ENCODE data around the gene RPS6KC1. TPM values are rescaled to one million over a fixed set of nuclear protein-coding genes. Genes with fewer than 3 reads are reported as not detected.

Gene RPS6KC1
- total and polyA plus RNA-seq, 7 donors: 3.9 to 37.4 (median 23.1) TPM

- Histone ChIP-seq H3K4me1 (no peaks in the 10 kb centered on the region), H3K27ac (no peak overlapping the region), H3K36me3 (peaks cover 0 to 13% (median 0%) of the 10 kb centered on the region in 4 donors), H3K9me3 (no peaks in the 10 kb centered on the region), H3K27me3 (no peaks in the 10 kb centered on the region), H3K4me3 (no peak overlapping the region)
- no peak for DNase-seq
- intact Hi-C loops (cut with DNase I): no loop called here
- TF ChIP-seq CTCF (IDR thresholded peaks at IDR 0.05) (no peak), POLR2AphosphoS5 (IDR thresholded peaks at IDR 0.05) (no peak), EP300 (IDR thresholded peaks at IDR 0.05) (no peak), POLR2A (IDR thresholded peaks at IDR 0.05) (no peak)
Measured at GRCh38 chr1:213268221-213268620, 217.2 kb downstream of the RPS6KC1 start.

GRCh38 chr1:213269829-213270228, 218.8 kb downstream of the RPS6KC1 start:
- H3K27me3 ChIP-seq: no peaks in the 10 kb centered on the region
- DNase-seq: no peak
- H3K27ac ChIP-seq: no peak overlapping the region
- H3K9me3 ChIP-seq: no peaks in the 10 kb centered on the region
- intact Hi-C loops (cut with DNase I): no loop called here
- no peak overlapping the region for H3K4me3 ChIP-seq
- no peak for TF ChIP-seq CTCF (IDR thresholded peaks at IDR 0.05)
- no peak for TF ChIP-seq POLR2A (IDR thresholded peaks at IDR 0.05)
- TF ChIP-seq EP300 (IDR thresholded peaks at IDR 0.05): no peak
- TF ChIP-seq POLR2AphosphoS5 (IDR thresholded peaks at IDR 0.05): no peak
- H3K36me3 ChIP-seq: peaks cover 0 to 25% (median 0%) of the 10 kb centered on the region in 4 donors
- WGBS, 2 donors: 21 to 64% methylated on average over 1 of the region's 1 CpG
- no peaks in the 10 kb centered on the region for H3K4me1 ChIP-seq

GRCh38 chr1:213273546-213273945, 222.5 kb downstream of the RPS6KC1 start:
- Histone ChIP-seq H3K36me3 (peaks cover 0 to 30% (median 0%) of the 10 kb centered on the region in 4 donors), H3K9me3 (no peaks in the 10 kb centered on the region), H3K4me1 (no peaks in the 10 kb centered on the region), H3K27me3 (no peaks in the 10 kb centered on the region), H3K4me3 (no peak overlapping the region), H3K27ac (no peak overlapping the region)
- 79 to 84% methylated on average over 2 of the region's 2 CpGs for WGBS, 2 donors
- intact Hi-C loops (cut with DNase I): no loop called here
- no peak for TF ChIP-seq POLR2A (IDR thresholded peaks at IDR 0.05)
- DNase-seq: no peak

- H3K27ac ChIP-seq: no peak overlapping the region
- no peaks in the 10 kb centered on the region for H3K27me3 ChIP-seq
- TF ChIP-seq POLR2A (IDR thresholded peaks at IDR 0.05): no peak
- TF ChIP-seq CTCF (IDR thresholded peaks at IDR 0.05): no peak
- no peak for TF ChIP-seq EP300 (IDR thresholded peaks at IDR 0.05)
- TF ChIP-seq POLR2AphosphoS5 (IDR thresholded peaks at IDR 0.05): no peak
- H3K4me1 ChIP-seq: no peaks in the 10 kb centered on the region
- H3K36me3 ChIP-seq: peaks cover 0 to 30% (median 0%) of the 10 kb centered on the region in 4 donors
- no peaks in the 10 kb centered on the region for H3K9me3 ChIP-seq
- H3K4me3 ChIP-seq: no peak overlapping the region
- intact Hi-C loops (cut with DNase I): no loop called here
- DNase-seq: no peak
Measured at GRCh38 chr1:213274140-213274539, 223.1 kb downstream of the RPS6KC1 start.

- intact Hi-C loops (cut with DNase I): no loop called here
Measured at GRCh38 chr1:213275293-213275692, 224.3 kb downstream of the RPS6KC1 start.

More at GRCh38 chr1:213275293-213275692, 224.3 kb downstream of the RPS6KC1 start:
- no peaks in the 10 kb centered on the region for H3K4me1 ChIP-seq
- no peak overlapping the region for H3K4me3 ChIP-seq
- no peak overlapping the region for H3K27ac ChIP-seq
- no peak for DNase-seq
- no peaks in the 10 kb centered on the region for H3K9me3 ChIP-seq
- TF ChIP-seq CTCF (IDR thresholded peaks at IDR 0.05): no peak
- TF ChIP-seq POLR2A (IDR thresholded peaks at IDR 0.05): no peak
- no peak for TF ChIP-seq EP300 (IDR thresholded peaks at IDR 0.05)
- no peak for TF ChIP-seq POLR2AphosphoS5 (IDR thresholded peaks at IDR 0.05)
- H3K27me3 ChIP-seq: no peaks in the 10 kb centered on the region
- peaks cover 0 to 30% (median 0%) of the 10 kb centered on the region in 4 donors for H3K36me3 ChIP-seq
- WGBS, 2 donors: 98% methylated on average over 1 of the region's 1 CpG

Measured in sigmoid colon (tissue), 7 donors.